HG03280 (cell line): ENCODE results near the gene CHAC1.
A peak's percentile ranks its signal among the peaks of the same experiment; 100 is the strongest.

Source experiments
- ATAC-seq: cut with Tn5 transposase; IDR thresholded peaks from one replicate; pipeline ENCODE4 v1.9.1; 2021; ENCODE audit warnings: mild to moderate bottlenecking, moderate library complexity; ENCODE audit not compliant: unreplicated experiment

The CHAC1 gene, protein sequence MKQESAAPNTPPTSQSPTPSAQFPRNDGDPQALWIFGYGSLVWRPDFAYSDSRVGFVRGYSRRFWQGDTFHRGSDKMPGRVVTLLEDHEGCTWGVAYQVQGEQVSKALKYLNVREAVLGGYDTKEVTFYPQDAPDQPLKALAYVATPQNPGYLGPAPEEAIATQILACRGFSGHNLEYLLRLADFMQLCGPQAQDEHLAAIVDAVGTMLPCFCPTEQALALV

DNA sequence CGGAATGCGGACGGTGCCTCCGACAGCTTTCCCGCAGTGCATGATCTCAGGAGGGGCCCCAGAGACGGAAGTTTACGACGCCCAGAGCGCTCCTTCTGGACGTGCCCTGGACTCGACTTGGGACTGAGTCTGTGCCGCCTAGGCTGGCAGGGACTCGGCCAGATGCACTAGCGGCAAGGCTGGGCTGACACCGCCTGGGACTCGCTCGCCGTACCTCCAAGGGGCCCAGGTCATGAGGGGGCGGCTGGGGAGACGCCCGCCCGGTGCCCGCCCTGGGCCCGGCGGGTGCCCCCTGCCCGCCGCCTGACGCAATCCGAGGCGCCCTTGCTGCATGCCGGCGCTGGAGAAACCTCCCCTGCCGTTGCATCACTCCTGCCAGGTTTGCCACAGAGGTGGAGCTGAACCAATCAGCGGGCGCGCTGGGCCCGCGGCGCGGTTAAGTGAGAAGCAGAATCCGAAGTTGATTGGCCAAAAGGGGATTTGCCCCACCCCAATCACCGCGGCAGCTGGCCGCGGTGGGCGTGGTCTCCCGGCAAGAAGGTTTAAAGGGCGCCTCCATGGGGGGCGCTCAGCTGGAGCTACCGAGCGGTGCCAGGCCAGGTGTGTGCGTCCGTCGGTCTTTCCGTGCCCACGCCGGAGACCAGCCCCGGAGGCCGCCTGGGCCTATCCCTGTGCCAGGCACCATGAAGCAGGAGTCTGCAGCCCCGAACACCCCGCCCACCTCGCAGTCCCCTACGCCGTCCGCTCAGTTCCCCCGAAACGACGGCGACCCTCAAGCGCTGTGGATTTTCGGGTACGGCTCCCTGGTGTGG is at the start of gene CHAC1:
Gene CHAC1 (plus strand): TSS at position 571 of the 812 bp plus-strand sequence. CDS start 113 bp downstream, at position 684.
- peak; percentile 90 for ATAC-seq

DNA sequence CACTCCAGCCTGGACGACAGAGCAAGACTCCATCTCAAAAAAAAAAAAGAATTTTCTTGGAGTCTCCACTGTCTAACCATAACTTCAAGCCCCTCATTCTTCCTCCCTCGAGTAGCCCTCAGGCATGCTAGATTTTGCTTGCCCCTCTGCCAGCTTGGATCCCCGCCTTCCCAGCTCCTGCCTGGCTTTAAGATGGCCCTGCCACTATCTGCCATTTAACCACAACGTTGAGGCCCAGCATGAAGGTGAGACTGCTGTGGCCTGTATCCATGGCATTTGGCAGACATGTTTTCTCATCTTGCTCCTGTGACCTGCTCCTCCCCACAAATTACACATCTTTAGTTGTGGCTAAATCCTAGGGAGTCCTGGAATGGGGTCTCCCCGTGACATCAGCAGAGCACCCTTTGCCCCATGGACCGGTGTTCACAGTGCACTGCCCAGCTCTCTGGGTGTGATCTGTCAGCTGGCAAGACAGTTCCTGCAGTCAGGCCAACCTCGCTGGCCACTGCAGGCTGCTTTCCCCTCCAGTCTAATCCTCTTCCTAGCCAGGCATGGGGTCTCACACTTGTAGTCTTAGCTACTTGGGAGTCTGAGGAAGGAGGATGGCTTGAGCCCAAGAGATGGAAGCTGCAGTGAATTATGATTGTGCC is 48.6 kb upstream of the CHAC1 start:
- ATAC-seq = no peak

DNA sequence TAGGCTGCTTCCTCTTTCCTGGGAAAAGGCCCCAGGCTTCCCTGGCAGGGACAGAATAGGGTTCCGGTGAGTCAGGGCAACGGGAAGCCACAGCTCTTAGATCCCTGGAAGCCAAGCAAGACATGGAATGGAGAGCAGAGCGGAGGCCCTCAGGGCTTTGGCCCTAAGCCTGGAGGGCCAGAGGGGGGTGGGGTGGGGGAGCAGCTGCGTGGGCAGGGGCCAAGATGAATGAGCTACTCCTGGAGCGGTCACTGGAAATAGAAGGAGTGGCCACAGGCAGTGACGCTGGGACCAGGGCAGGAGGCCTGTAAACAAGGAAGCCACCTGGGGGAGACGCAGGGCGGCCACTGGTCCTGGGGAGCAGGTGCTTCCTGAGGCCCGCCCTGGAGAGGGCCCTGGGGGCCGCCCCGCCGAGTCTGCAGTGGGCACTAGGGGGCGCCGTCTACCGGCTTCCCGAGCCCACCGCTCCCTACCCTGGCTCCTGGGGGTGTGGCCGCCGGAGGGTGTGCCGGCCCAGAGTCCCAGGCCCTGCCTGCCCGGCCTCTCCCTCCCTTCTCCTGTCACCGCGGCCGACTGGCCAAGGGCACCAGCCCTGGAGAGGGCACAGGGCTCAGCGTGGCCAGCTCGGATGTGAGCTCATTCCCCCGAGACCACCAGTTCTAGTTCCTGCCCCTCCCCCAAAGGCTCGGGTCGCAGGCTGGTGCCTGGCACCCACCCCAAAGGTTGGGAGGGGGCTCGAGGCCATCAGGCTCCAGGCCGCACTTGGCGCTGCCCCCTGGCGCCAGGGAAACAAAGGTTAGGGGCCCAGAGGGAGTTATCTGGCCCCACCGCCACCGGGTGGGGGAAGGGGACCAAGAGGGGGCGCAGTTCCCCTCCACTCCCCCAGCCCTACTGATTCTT is 46.9 kb upstream of the CHAC1 start:
- peak; percentile 73 for ATAC-seq

DNA sequence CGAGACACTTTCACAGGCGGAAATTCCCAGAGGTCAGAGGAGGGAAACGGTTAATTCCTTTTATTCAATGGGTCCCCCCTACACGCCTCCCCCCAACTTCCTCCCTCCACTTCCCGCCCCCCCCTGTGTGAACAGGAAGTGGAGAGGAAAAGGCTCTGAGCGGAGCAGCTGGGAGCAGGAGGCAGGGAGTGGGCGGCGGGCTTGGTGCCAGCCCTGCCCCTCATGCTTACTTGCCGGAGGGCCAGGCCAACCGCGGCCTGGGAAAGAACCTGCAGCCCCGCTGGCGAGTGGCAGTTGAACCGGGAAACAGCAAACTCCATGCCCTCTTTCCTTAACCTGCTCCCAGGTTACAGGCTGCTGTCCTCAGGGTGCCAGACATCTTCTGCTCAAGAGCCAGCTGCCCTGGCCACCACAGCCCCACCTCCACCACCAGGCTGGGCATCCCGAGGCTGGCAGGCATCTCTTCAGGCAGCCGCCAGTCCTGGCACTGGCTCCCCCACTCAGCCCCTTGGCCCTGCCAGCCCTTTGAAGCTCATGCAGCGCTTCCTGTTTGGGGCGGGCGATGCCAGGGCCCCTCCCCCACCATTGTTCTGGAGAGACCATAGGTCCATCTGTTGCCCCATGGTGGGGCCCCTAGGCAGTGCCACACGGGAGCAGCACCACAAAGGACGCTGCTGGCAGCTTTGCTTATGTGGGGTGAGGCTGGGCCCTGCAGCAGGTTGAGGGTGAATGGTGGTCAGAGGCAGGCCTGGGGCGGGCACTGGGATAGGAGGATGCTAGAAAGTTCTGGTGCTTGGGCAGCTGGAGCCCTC is 46.1 kb upstream of the CHAC1 start:
- ATAC-seq = no peak

DNA sequence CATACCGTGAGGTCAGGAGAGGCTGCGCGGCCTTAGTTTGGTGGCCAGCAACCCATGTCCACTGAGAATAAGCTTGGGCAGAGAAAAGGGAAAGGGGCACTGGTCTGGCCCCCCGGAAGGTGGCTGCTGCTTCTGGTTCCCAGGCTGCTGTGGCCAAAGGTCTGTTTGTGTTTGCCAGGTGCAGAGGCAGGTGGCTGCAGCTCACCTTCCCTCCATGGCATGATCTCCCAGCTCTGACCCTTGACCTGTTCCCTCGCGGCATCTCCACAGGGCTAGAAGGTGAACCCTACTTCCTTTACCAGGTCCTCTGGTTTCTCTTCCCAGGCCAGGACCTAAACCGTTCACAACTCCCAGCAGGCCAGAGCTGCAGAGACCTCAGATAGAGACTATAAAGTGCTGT is 45.2 kb upstream of the CHAC1 start:
- ATAC-seq = no peak

DNA sequence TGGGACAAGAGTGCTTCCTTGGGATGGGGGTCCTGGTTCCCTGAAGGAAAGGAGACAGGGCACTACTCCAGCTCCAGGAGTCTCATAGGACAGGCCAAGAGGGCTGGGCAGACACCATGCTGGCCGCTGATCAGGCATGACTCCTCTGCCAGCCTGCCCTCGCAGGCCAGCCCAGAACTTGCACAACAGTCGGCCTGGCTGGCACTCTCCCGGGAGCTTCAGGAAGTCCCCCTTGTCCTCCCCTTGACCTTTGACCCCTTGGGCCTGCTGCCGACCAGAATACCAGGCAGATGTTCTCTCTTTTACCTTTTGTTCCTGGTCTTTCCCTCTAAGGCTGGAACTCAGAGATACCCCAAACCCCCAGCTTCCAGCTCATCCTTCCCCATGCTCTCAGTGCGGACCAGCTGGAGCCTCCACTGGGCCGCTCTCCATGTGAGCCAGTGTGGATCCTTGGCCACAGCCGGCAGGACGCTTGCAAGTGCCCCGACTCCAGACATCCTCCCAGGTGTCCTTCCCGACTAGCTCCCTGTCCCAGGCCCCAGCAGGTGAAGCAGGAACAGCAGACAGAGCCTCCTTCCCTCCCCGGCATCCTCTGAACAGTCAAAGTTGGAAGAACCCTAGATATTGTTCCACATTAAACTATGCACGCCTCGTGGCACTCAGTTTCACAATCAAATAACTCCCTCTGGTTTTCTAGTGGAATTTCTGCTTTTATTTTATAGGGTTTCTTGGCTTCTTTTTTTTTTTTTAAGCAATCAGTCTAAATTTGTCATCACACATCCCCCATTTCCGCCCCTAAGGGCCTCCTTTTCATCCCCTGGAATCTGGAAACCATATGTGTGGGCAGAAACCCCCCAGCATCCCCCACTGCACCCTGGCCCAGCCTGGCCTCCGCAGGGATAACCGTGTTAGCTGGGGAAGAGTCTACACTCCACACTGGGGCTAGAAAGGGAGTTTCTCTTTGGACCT is 43.3 kb upstream of the CHAC1 start:
- ATAC-seq = no peak

DNA sequence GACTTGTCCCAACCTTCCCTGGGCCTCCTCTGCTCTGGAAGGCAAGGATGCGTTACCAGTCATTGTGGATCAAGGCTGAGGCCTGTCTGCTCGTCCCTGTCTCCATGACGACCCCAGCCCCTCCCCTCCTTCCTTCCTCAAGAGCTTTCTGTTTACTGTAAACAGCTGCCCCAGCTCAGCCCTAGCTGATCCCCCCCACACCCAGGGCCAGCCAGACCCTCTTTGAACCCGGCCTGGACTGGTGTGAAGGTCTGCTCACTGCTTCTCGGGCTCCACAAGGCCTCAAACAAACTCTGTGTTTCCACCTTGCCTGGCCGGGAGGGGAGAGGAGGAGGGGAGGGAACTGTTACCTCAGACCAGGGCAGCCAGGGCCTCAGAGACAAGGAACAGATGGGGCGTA is 42.1 kb upstream of the CHAC1 start:
- no peak for ATAC-seq

DNA sequence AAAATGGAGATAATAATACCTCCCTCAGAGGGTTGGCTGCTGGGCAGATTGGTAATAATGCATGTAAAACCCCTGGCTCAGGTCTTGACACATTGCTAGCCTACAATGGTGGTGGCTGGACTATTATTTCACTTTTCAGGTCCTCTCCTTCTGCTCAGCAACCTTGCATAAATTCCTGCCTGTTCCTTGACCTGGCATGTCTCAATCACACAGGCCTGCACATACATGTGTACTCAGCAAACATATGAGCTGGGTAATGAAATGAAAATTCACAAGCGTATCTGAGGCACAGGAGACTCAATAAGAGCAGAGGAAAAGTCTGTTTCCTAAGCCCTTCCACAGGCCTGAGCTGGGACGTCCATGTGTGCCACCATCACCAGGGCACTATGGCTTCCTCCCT is 41.6 kb upstream of the CHAC1 start:
- ATAC-seq = no peak

DNA sequence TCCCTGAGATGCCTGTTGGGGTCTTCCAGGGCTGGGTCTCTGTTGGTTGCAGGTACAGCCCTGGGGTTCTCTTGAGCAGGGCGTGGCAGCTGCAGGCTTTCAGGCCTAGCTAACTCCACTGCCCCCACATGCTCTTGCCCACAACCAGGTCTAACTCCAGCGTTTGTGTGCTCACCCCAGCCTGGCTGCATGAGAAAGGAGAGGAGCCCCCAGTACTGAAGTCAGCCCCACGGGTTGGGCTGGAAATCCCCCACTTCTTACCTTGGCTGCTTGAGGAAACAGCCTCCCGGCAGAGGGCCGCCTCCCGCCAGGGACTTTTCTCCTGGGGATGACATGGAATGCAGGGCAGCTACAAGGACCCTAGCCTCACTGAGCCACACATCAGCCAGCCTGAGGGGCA is 40.8 kb upstream of the CHAC1 start:
- ATAC-seq = no peak

DNA sequence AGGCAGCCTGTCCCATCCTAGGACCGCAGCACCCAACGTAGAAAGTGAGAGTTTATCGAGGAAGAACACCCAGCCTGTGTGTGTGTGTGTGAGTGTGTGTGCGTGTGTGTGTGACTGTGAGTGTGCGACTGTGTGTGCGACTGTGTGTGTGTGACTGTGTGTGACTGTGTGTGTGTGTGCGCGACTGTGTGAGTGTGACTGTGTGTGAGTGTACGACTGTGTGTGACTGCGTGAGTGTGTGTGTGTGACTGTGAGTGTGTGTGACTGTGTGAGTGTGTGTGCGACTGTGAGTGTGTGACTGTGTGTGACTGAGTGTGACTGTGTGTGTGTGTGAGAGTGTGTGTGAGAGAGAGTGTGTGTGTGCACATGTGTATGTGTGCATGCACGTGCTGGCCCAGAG is 39.3 kb upstream of the CHAC1 start:
- no peak for ATAC-seq

DNA sequence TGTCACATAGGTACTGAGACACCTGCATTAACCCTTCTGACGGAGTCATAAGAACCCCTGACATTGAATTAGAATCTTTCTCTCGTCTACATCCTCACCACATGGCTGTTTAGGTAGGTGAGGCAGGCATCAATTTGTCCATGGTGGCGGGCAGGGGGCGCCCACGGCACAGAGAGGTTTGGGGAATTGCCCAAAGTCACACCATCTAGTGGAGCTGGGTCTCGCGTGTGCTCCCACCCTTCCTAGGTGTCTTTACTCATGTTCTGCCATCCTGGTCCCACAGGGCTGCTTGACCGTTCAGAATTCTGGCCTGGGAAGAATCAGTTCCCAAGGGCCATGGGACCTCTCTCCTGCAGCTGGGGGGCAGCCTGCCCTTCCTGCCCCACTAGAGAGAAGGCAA is 38.8 kb upstream of the CHAC1 start:
- ATAC-seq = no peak

DNA sequence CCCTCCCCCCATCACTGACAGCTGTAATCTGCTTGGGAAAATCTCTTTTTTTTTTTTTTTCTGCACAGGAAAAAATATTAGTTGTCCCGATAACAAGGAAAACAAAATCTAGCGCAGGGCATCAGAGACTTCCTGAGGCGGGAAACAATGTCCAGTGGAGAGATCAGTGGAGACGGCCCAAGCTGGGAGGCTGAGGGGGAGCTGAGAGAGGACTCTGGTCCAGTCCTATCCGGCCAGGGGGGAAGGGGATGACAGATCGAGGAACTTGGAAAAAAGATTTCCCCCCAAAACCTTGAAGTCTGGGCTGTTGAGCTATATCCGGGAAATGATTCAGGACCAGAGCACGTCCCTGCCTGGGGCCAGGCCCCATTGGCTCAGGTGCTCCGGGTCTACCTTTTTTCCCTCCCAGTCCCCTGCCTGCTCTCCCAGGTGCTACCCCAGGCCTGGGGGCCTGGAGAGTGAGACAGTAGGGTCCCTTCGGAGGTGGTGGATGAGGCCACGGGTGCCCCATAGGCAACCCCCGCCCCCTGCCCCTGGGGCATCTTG is 38.1 kb upstream of the CHAC1 start:
- ATAC-seq = no peak

DNA sequence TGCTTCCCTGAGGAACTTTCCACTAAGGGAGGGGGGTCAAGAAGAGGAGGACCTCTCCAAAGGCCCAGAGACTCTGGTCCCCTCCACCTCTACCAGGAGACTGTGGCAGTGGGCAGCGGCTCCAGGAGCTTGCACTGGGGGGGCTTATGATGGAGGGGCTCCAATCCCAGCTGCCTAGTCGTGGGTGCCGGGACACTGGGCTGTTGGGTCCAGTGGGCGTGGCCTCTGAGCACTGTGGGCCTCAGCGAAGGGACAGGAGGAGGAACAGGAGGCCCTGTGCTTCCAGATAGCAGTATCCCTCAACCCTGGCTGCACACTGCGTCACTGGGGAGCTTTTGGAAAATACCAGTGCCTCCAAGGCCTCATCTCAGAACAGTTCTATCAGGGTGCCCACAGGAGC is 37.6 kb upstream of the CHAC1 start:
- ATAC-seq = no peak

DNA sequence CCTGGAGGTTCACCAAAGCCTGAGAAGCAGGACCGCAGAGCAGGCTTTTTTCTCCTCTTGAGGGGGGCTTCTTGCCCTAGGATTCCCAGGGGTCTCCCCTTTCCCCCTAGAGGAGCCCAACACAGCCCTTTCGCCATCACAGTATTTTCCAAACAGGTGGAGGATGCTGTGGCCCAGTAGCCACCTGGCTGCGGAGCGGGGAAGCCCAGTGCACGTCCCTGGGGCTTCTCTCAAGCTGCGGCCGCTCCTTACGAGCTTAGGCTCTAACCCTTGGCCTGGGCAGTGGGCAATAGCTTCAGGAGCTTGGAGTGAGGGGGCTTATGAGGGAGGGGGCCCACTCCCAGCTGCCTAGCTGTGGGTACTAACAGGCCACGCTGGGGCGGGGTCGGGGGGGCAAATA is 35.7 kb upstream of the CHAC1 start:
- ATAC-seq = no peak

DNA sequence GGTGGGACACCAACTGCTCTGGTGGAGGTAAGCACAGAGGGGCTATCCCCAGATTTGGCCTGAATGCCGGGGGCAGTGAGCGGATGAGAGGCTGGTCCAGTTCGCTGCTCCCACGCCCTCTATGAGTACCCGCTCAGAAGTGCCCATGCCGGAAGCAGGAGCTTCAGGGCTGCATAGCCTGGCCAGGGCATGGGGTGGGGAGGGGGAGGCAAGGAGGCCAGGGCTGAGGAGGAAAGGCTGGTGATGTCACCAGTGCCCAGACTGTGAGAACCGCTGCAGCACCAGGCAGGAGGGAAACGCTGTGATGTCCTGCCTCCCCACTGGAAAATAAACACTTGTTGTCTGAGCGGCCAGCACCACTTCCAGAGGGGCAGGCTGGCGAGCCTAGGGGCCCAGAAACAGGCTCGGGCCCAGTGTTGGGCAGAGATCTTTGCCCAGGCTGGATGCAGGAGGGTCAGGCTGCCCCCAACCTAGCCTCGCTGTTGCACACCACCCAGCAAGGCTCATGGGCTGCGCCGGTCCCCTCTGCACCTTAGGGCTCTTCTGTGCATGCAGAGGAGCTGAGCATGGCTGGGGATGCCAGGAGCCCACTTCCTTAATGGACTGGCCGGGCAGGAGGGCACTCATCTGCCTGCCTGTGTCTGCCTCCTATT is 35.0 kb upstream of the CHAC1 start:
- no peak for ATAC-seq

DNA sequence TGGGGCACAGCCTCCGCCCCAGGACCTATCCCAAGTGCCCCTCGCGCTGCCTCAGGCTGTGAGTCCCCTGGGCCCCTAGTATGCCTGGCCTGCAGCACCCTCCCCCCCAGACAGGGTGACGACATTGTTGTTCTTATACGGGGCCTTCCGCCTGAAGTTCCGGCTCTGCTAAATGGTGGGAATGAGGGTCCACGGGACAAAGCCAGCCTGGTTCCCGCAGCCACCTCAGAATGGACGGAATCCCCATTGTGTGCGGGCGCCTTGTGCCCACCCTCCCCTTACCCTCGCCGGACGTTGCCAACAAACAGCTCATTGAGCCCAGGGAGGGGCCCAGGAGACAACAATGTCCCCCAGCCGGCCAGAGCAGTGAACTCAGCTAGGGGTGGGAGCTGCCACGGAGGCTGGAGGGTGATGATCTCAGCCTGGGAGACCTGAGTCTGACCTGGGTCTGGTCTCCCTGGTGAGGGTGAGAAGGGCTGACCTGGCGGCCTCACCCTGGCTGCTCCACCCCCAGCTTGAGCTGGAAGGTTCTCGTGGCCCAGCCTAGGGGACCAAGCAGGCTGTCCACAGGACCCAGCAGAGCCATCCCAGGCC is 34.4 kb upstream of the CHAC1 start:
- ATAC-seq = no peak

DNA sequence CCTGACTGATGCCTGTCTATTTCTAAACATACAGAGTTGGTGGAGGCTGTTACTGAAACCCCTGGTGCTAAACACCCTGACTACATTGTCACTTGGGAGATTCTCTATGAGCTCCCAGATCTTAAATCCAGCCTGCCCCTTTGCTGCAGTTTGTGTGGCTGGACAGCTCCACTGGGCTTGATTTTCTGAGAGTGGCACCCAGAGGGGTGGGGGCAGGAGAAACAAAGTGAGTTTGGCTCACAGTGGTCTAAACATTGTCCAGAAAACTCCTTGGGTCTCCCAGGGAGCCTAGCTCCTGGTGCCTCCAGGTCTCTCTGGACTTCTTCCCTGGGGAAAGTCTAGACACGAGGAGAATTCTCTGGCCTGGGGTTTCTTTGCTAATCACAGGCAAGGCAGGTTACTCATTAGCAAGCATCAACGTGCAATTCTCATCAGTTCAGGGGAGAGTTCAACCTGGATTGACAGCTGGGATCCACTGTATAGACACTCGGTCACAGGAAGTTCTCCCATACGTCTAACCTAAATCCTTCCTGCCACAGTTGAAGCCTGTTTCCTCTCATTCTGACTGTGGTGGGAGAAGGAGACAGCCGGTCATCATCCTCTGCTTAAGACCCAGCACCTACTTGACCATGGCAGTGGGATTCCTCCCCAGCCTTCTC is 31.2 kb upstream of the CHAC1 start:
- ATAC-seq = no peak
